ENCODE data around the gene ITM2C.

ITM2C gene

DNA sequence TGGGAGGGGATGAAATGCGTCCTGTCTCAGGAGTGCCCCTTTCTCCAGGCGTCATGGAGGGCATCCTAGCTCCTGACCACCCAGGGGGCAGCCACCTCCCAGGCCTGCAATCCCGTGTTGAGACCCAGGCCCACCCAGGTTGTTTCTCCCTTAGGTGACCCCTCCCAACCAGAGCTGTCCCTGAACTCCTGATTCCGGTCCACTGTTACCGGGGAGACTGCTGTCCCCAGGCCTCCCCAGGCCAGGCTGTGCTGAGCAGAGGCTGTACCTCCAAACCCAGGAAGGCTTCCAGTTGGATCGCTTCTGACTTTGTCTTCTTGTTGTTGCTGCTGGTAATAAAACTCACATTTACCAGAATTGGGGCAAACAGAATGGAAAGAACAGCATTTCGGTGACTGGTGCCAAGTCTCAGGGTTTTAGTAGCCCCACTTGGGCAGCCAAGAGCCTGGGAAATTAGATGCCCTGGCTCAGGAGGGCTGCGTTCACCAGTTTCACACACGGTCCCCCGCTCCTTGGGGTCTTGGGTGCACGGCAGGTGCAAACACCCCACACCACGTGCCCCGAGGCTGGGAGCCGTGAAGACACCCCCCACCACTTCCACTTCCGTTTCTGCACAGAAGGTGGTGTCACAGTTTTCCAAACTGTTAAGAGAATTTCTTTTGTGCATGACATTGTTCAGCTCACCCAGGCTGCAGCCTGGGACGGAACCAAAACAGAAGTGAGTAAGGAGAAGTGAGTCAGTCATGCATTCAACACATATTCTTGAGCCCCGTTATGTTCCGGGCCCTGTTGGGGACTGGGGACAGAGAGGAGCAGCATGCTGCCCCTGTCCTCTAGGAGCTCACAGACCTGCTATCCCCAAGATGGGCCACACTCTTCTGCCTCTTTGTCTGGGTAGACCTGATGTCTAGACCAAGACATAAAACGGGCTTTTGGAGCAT, 29.4 kb downstream of the ITM2C start:
- no peak for DNase-seq

DNA sequence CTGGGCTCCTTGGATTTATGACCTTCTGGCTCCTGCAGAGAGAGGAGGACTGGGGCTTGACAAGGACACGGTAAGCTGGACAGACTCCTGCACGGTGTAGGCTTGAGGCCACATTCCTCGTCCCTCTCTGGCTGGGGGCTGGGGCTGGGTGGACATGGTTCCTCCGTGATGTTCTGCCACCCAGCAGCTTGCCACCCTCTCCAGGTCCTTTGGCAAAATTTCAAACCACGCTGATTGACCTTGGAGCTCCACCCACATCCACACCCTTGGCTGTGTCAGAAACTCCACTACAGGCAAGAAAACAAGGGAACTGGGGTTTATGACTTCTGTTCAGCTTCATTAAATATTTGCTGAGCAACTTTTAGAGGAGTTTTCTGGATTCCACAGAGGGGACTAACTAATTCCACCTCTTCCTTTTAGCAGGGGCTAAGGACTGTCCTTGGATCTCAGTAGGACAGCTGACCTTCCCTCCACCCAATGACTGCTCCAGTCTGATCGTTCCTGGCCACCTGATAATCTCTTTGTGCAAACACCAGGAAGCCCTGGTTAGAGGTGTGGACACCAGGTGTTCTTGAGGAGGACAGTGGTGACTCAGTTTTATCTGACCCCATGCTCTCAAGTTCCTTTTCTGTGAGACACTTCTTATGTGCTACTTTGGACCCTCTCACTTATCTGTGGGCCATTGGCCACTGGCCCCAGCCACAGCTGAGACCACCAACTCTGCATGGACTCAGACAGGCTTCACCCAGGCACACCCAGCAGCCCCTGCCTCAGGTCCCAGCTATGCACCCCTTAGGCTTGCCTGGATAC, 31.0 kb downstream of the ITM2C start:
- no peak for DNase-seq

DNA sequence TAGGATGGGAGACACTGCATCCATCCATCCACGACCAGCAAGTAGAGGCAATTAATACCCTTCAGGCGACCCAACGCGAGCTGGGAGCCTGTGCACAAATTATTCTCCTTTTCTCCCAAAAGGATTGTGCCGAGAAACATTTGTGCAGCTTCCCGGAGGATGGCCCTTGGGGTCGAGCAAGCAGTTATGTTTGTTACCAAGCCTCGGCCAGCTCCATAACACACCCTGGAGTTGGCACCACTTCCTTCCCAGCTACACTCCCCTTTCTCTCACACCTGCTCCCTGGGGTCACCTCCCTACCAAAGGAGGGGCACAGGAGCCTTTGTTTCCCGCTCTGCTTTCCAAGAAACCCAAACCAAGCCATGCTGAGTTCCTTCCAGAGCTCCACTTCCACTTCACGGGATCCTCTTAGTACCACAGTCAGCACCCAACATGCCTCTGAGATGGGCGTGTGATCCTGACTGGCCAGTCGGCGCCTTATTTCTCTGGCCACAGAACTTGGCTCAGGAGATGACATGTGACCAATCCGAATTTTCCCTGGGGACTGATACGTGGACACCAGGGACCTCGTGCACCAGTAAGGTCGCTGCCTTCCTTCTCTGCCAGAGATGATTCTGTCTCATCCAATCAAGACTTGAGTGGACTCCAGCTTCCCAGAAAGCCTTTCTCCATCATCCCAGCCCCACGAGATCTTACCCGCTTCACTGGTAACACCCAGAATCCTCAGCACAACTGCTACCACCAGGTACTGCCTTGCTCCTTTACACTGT, 31.8 kb downstream of the ITM2C start:
- DNase-seq, result no peak

DNA sequence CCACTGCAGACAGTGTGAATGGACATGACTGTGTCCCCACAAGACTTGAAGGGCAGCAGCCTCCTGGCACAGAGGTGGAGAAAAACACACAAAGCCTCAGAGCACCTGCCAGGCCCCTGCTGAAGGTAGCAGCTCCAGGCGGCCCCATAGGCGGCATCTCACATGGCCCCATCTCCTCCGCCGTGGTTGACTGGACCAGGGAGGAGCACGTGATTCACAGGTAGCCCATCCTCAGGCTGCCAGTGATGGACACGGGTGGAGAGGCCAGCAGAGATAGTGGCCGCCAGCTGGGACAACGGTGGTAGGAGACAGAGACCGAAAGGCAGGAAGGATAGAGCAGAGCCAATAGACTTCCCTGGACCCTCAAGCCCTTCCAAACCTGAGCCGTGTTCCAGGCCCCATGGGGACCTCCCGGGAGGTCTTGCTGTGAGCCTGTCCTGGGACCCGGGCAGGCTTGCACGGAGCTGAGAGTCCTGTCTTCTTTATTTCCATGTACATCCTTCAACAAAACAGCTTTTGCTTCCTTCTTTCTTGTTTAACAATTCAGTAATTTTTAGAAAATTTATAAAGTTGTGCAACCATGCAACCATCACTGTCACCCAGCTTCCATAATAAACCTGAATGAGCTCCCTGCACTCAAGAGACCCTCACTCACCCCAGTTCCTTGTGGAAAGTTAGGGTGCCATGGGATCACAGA, 33.4 kb downstream of the ITM2C start:
- no peak for DNase-seq

DNA sequence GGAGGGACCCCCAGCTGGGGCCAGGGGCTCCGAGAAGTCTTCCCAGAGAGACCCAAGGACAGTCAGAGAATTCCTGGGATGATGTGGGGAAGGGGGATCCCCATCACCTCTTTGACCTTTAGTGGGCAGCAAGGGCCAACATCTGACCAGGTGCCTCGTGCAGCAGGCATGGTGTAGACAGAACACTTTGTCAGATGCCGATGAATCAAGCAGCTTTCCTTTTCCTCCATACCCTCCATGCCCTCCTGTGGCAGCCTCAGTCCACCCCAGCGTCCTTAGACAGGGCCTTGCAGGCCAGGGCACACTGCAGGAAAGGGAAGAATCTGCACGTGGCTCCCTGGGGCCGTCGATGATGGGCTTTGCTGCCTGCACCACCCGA, 34.0 kb downstream of the ITM2C start:
- no peak for DNase-seq

DNA sequence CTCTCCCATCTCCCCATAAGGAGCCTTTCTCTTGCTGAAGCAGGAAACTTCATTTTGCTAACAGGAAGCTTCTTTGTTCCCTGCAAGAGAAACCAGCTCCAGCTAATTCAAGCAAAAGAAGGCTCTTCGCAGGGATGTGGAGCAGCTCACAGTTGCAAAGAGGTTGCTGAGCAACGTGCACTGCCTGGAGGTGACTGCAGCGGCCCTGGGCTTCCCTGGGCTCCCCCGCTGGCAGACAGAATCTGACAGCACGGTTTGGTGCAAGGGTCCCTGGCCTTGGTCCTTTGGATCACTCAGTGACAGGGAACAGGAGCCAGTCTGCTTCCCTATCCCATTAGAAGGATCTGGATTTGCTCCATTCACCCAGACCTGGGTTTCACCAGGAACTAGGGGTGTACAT, 34.5 kb downstream of the ITM2C start:
- no peak for DNase-seq

DNA sequence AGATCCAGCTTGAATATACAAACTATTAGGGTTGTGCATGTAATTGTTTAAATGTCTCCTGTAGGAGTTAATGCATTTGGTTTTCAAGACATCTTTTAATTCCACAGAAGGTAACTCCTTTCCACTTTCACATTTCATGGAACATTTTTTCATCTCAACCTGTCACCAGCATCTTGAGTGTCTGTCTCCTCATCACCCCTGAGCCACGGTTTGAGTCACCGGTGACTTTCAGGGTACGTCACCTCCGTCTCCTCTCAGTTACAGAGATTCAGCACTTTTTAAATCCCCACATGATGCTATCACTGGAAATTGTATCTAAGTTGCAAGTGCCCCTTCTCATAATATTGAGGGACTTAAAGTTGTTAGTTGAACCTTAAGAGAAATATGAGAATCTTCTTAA, 35.0 kb downstream of the ITM2C start:
- DNase-seq, result no peak

DNA sequence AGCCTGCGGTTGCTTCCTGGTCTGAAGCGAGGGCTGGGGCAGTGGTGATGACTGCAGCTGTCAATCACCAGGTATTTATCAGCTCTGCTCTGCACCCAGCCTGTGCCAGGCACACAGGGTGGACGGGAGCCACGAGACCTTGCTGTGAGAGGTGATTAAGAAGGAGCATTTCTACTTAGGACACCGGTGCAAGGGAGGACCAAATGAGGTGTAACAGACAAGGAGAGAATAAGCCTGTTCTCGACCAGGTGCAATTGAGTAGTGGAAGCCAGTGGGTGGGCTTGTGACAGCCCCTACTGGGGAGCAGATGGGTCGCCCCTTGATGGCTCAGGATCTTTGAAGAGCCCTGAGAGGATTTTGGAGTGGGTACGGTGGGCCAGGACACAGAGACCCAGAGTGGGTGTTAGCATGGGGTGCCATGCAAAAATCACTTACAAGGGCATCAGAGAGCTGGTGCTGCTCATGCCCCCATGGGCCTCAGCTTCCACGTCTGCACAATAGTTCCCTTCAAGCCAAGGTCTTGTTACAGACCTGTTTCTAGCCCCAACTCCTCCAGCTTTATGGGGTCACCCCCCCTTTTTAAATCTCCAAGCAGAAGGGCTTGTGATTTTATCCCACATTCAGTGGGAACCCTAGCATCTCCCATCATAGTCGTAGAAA, 35.7 kb downstream of the ITM2C start:
- no peak for DNase-seq

DNA sequence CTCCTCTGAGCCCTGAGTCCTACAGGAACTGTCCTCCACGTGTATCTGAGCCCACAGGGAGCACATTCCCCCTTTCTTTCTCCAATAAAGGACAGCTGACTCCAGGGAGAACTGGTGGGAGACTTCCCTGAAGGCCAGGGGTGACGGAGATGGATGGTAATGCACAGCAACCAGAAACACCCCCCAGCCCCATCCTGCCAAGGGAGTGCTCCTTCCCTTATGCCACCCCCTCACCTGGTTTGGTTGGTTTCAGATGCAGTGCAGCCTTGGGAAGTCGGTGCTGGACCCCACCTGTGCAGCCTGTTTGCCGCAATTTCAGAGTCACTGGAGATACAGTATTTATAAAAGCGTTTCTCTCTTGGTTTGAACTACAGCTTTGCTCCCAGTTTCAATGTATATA, 36.3 kb downstream of the ITM2C start:
- no peak for DNase-seq

DNA sequence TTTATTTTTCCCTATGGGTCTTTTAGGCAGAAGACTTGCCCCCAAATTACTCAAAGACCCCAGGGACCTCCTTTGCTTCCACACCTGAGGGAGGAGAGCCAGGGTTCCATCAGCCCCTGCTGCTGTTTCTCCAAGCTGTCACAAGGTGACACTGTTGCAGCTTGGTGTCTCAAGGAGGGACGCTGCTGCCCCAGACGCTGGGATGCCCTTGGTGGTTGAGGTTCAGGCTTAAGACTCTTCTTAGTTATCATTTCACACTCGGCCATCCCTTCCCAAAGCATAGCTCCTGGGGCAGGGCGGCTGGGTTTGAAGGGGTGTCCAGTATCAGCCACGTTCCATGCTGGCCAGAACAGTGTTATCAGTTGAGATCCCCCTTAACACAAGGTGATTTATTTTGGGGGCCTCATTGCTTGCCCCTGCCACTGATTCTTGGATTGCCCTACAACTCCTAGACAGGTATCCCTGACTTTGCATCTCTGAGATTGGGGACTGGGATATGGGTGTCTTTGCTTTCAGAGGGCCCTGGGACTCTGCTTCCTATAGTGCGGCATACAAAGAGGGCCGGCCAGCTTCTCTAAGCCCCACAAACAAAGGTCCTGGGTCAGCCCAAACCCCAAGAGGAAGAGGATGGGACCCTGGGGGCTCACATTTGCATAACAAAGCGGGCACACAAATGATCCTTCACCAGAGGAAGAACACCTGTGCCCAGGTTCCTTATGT, 37.6 kb downstream of the ITM2C start:
- DNase-seq, result peak; percentile 38 to 61

DNA sequence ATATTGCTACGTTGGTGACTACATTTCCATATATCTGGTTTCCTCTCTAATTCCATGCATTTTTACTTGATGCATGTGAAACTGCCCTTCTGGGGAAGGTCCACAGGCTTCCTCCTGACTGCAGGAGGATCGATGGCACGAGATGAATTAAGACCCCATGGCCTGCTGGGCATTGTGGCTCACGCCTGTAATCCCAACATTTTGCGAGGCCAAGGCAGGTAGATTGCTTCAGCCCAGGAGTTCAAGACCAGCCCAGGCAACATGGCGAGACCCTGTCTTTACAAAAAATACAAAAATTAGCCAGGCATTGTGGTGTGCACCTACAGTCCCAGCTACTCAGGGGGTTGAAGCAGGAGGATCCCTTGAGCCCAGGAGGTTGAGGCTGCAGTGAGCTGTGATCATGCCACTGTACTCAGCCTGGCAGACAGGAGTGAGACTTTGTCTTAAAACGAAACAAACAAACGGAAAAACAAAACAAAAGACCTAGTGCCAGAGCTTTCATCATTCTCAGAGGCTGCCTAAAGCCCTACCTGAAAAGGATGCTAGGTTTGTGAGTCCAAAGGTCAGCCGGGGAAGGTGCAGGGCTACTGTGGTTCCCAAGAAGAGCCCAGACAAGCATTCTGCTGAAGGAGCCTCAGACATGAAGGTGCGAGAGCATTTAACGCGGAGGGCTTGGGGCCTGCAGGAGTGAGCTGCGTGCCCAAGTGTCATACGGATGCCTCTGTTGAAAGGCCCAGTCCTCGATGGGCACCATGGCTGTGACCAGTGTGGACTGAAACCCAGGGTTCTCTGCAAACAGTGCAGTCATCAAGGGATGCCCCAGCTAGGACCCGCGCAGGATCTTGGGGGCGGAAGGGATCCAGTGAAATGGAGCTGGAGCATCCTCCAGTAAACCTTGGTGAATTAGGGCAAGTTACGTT, 38.7 kb downstream of the ITM2C start:
- no peak for DNase-seq

DNA sequence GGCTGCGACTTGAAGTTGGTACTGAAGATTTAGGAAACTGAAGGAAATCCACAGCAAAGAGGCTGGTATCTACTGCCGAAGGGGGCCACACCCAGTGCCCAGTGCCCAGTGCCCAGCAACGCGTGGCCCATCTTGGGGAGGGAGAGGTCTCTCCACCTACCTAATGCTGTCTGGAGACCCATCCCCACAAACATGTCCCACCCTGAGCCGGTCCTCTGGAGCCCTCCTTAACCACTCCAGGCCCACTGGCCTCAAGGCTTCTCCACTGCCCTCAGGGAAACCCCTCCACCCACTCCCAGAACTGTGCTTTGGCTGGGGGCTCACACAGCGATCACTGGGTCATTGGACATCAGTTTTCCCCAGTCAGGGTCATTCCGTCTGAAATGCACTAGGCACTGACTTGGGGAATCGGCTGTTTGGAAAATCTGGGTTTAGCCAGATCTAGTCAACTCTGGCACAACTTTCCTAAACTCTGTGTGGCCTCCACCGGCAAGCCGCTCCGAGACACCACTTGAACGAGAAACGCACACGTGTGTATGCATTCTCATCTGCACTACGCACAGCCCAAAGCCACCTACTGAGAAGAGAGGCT, 40.2 kb downstream of the ITM2C start:
- no peak for DNase-seq

DNA sequence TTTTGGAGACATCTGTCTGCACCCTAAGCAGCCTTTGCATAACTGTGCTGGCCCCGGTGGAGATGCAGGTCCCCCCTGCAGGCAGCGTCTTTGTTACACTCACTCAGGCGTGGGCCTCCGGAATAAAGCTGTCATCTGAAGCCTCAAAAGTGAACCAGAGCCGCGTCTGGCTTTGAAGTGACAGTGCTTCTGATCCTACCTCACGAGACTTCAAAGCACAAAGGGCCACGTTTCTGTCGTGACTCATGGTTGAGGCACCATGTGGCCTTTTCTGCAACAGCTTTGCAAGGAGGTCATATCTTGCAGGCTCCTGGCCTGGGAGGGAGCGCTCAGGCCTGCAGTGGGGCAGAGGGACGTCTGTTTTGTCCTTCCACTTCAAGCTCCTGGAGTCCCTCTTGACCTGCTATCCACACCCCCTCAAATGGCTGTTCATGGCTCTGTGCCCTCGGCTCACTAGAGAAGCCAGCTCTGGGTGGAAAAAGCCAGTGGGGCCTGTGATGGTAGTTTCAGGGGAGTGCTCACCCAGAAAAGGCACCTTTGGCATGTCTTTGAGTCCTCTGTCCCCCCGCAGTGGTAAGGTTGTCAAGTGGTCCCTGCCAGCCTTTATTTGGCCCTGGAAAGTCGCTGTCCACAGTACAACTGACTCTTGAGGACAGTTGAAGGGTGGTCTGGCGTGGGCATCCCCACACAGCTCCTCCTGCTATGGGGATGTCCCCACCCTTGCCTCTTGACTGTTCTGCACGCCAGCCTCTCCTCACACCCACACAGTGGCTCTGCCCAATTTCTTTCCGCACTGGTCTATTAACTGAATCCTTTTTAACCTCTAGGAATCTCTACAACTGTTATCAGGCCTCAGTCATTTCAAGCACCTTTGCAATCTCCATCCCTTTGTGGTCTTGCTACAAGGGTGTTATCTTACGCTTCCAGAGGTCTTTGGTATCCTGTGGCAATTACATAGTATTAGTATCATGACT, 41.0 kb downstream of the ITM2C start:
- DNase-seq, result no peak

DNA sequence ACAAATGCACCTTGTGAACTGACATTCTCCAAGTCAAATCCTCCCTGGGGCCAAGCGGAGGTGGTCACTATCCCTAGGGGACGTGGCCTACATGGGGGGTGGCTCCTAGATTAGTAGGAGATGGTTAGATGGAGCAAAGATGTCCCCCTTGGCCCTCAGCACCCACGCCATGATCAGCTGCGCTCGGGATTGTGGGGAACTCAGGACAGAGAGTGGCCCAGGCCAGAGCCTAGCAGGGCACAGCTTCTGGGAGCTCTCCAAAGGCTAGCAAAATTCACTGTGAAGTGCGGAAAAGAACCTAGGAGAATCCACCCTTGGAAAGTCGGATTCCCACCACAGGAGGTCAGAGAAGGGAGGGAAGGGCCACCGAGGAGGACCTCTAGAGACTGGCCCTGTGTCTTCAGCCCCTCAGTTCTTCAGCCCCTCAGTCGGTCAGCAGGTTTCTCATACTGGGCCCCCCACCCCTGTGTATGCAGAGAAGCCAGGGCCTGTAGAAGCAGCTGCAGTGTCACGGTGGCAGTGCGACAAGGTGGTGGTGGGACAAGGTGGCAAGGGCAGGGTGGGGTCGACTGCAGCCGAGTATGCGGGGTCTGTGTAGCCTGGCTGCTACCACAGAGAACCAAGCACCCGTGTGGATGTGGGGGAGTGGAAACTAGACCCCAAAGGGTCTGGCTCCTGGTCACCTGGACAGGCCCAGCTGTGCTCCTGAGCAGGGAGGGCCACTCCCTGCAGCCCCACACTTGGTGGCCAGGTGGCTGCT, 41.9 kb downstream of the ITM2C start:
- no peak for DNase-seq

DNA sequence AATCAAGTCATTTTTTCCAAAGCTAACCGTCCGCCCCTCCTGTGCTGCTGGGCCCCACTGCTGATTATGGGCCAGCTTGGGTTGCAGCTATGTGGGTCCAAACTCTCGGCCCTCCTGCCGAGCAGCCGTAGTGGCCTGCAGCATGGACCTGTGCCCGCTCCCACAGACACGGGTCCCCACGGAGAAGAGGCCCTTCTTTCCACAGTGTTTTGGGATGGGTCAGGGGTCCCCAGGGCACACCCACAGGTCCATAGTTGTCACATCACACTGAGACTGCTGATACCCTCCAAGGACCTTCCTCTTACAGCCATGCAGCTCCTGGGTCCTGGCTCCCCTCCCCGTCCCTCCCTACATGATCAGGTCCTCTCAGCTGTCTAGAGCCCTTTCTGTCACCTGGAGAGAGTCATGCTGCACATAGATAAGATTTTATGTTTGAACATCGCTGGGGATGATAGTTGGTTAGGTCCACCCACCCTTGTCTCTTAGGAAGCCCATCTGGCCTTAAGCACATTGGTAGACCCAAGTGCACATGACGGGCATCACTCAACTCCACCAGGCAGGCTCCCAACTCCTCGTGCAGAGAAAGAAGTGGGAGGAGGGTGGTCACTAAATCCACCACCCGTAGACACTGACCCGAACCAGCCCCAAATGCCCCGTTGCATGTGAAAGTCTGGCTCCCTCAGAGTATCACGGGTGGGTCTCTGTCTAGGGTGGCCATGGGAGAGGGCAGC, 42.8 kb downstream of the ITM2C start:
- DNase-seq, result no peak

DNA sequence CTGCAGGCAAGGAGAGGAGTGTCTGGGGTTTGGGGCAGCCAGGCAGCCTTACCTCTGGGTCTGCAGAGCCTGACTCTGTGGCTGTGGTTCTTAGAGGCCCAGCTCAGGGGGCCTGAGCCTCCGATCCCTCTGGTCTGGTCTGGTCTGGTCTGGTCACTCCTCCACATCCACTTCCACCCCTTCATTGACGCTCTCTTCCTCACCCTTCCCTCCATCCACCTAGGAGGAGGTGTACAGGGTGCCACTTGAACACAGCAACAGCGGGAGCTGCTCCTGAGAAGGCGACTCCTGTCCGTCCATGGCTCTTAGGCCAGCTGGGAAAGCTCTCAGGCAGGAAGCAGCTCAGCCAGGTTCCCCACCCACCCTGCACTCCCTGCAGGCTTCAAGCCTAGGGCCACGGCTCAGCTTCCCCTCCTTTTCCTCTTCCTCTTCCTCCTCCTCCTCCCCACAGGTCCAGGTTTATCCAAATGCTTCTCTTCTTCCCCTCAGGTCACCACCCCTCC, 43.4 kb downstream of the ITM2C start:
- no peak for DNase-seq

Data from NCI-H524 (cell line).